ENCODE results near the gene ARSD. TPM values are rescaled to one million over a fixed set of nuclear protein-coding genes. Genes with fewer than 3 reads are reported as not detected.

ARSD gene
- total and polyA plus RNA-seq, 2 of the 13 experiments (the other 11 are each of a cell fraction or from before 2014, with no cell fraction given): 4.8 to 6.8 TPM

- TF ChIP-seq POLR2G (IDR thresholded peaks at IDR 0.05; ENCODE audit: low read depth, low read length): no peak
- no peak for TF ChIP-seq NFAT5 (CRISPR knock-in tag; IDR thresholded peaks at IDR 0.05)
- no peak for TF ChIP-seq RXRB (CRISPR knock-in tag; IDR thresholded peaks at IDR 0.05; ENCODE audit: borderline replicate concordance)
These were observed 2.0 kb upstream of the ARSD start (continued) for GRCh38 chrX:2931155-2931554.

- ChIA-PET POLR2A (interaction anchor here (1.1 to 2.4 kb wide), 6 partner anchors 13 to 36 kb away, joined by 3 to 28 read pairs (median 8); a partner anchor contains a TSS), CTCF (ENCODE audit: low intra/inter-chr PET ratio, low total read pairs) (no interaction called here)
- Histone ChIP-seq H3K27ac (ENCODE audit: extremely low read length, insufficient read depth, low read length) (peak overlapping the region; percentile 99), H2AFZ (ENCODE audit: low read length) (no peak overlapping the region), H3K4me1 (ENCODE audit: insufficient read depth, low read length) (no peaks in the 10 kb centered on the region), H3K4me2 (ENCODE audit: low read depth, low read length) (peak overlapping the region; percentile 70), H4K20me1 (ENCODE audit: insufficient read depth, low read length) (no peaks in the 10 kb centered on the region), H3K9me3 (ENCODE audit: low read length) (no peaks in the 10 kb centered on the region), H3K4me3 (replicated peaks in 1 of 3; ENCODE audit: insufficient read depth in 1 of 3, low read depth in 2 of 3, low read length in 3 of 3) (peak overlapping the region; percentile 57 to 73 (median 71); a peak in 5 of 6 replicates), H3K9ac (ENCODE audit: insufficient read depth, low read depth, low read length) (peak overlapping the region; percentile 85), H3K27me3 (ENCODE audit: control insufficient read depth in 1 of 2, insufficient read depth in 2 of 2, low read length in 2 of 2) (no peaks in the 10 kb centered on the region), H3K36me3 (replicated peaks in 1 of 2; ENCODE audit: control insufficient read depth in 1 of 2, insufficient read depth in 2 of 2, low read length in 2 of 2) (no peaks in the 10 kb centered on the region), H3K79me2 (ENCODE audit: insufficient read depth, low read length) (no peaks in the 10 kb centered on the region)
- WGBS (ENCODE audit: low lambda C conversion rate): 5% methylated on average over 16 of the region's 27 CpGs
- ATAC-seq (peak; percentile 62), FAIRE-seq (no peak), DNase-seq (ENCODE audit: low spot score) (peak; percentile 55)
- intact Hi-C loops (cut with micrococcal nuclease; ENCODE audit: unreplicated experiment): loop anchor here (1.0 to 2.0 kb wide), 2 partner anchors 30 to 35 kb away; no protein-coding TSS in a partner anchor
- in situ Hi-C loops (cut with HindIII; ENCODE audit: extremely low pct_ligation_motif_present, low pct_unique_long_range_greater_than_20kb): no loop called here
- no TSS peak for BruUV-seq (replicated peaks)
- TF ChIP-seq POLR2G (IDR thresholded peaks at IDR 0.05; ENCODE audit: low read depth, low read length): peak; percentile 14
- no peak for TF ChIP-seq EZH2 (conservative IDR thresholded peaks at IDR 0.05; ENCODE audit: low read depth, low read length)
- no peak for TF ChIP-seq ZXDC (CRISPR knock-in tag; IDR thresholded peaks at IDR 0.05)
- TF ChIP-seq SRSF1 (optimal IDR thresholded peaks at IDR 0.05; ENCODE audit: low read depth, low read length): peak; percentile 42
- peak; percentile 74 for TF ChIP-seq AGO2 (optimal IDR thresholded peaks at IDR 0.05; ENCODE audit: low read depth, low read length)
- TF ChIP-seq MIER3 (CRISPR knock-in tag; IDR thresholded peaks at IDR 0.05; ENCODE audit: borderline replicate concordance): no peak
- no peak for TF ChIP-seq ATF7-NPFF (CRISPR knock-in tag; IDR thresholded peaks at IDR 0.05; ENCODE audit: low read depth)
- no peak for TF ChIP-seq ZEB1 (IDR thresholded peaks at IDR 0.05; ENCODE audit: insufficient replicate concordance, low read depth)
- peak; percentile 32 for TF ChIP-seq HNRNPK (IDR thresholded peaks at IDR 0.05; ENCODE audit: low read depth, low read length, poor library complexity, severe bottlenecking)
These were observed 952 bp downstream of the ARSD start for GRCh38 chrX:2928191-2928582.
